MV-4-11 (cell line): Measurements from ENCODE around the gene TGM6.

Experiments
- DNase-seq: peaks from one replicate; lab custom pipeline; 2025; lab: John Stamatoyannopoulos, UW

TGM6 gene

DNA sequence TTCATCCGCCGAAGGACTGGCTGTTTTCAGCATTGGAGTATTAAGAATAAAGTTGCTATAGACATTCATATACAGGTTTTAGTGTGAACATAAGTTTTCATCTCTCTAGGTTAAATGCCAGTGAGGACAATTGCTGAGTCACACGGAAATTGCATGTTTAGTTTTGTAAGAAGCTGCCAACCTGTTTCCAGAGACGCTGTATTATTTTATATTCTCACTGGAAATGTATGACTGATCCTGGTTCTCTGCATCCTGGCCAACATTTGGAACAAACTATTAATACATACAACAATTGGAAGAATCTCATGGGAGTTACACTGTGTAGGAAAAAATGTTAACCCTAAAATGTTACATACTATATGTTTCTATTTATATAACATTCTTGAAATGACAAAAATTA, 16.7 kb upstream of the TGM6 start:
- DNase-seq, result no peak

DNA sequence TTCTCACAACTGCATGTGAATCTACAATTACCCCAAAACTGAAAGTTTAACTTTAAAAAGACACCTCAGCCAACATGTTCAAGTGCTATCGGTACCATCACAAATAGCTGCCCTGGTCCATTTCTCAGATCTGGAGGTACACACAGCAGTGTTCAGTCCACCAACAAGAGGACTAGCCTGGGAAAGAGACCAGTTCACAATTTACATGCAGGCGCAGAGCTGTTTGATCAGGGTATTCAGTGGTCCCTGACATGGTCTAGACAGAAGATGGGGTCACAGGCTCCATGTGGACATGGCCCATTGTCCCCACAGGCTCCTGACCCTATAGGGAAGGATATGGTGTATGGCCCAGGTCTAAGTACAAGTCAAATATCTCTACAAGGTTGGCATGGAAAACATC, 15.6 kb upstream of the TGM6 start:
- no peak for DNase-seq

DNA sequence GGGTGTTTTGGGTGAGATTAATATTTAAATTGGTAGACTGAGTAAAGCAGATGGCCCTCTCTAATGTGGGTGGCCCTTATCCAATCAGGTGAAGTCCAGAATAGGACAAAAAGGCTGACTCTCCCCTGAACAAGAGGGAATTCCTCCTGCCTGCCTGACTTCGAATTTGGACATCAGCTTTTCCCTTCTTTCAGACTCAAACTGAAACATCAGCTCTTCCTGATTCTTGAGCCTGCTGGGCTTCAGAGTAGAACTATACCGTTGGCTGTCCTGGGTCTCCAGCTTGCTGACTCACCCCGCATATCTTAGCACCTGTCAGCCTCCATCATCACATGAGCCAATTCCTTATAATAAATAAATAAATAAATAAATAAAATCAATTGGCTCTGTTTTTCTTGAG, 15.0 kb upstream of the TGM6 start:
- DNase-seq, result no peak

DNA sequence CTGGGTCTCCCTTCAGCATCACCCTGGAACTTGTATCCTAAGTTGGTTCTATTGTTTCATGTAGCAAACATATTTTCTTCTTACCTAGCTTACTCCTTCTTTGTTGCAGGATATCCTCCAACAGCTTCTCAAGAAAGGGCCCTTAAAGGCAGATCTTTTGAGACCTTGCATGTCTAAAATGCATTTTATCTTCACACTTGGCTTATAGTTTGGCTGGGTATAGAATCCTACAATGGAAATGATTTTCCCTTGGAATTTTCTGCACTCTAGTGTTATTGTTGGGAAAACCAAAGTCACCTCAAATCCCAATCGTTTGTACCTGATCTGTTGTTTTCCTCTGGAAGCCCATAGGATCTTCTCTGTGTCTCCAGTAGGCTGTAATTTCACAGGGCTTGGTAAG, 12.1 kb upstream of the TGM6 start:
- no peak for DNase-seq

DNA sequence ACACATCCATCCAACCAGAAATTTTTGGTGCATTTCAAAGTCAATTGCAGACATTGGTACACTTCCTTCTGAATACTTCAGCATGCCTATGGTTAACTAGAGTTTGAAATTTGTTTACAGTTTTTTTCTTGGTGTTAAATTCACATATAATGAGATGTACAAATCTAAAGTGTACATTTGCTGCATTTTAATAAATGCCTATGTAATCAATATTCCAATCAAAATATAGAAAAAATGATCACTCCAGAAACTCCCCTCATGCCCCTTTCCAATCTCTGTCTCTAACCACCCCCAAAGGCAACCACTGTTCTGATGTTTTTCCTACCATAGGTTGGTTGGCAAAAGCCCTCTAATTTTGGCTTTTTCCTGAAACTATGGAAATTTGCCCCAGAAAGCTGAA, 7.6 kb upstream of the TGM6 start:
- no peak for DNase-seq

DNA sequence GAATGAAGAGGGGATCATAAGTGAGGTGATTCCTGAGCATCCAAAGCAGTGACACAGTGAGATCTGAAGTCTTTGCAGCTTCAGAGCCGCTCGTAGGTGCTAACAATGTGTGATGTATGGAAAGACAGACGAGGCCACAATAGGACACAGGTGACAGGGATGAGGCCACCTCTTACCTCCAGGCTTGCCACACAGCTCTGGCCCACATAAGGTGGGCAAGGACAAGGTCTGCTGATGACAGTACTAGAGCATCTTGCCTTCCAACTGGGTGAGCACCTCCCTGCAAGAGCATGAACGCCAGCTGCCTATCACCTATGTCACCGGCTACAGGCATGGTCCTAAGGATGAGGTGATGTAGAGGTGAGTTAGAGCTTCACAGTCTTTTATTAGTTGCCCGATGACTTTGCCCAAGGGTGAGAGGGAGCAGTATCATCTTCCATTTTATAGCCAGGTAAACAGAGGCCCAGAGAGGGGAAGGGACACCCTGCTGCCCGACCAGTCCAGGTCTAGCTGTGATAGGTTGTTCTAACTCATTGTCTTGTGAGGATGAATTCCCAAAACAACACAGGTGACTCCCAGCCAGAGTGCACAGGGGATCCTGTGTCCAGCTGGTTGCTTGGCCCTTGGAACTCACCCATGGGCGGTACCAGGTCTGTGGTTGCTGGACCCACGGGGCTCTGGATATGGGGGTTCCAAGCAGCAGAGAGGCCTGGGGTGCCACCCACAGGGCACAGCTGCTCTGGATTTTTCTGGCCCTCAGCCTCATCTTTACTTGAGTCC, 6.2 kb upstream of the TGM6 start:
- DNase-seq, result no peak

DNA sequence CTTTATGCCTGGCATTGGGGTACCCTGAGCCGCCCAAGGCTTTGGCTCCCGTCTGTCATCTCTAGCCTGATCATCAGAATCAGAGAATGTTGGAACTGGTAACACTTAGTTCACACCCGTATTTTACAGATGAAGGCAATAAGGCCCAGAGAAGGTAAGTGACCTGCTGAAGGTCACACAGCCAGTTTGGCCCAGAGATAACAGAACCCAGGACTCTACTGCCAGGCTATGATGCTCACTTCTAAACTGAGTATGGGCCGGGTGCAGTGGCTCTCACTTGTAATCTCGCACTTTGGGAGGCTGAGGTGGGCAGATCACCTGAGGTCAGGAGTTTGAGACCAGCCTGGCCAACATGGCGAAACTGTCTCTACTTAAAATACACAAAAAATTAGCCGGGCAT, 1.8 kb upstream of the TGM6 start:
- DNase-seq, result no peak

DNA sequence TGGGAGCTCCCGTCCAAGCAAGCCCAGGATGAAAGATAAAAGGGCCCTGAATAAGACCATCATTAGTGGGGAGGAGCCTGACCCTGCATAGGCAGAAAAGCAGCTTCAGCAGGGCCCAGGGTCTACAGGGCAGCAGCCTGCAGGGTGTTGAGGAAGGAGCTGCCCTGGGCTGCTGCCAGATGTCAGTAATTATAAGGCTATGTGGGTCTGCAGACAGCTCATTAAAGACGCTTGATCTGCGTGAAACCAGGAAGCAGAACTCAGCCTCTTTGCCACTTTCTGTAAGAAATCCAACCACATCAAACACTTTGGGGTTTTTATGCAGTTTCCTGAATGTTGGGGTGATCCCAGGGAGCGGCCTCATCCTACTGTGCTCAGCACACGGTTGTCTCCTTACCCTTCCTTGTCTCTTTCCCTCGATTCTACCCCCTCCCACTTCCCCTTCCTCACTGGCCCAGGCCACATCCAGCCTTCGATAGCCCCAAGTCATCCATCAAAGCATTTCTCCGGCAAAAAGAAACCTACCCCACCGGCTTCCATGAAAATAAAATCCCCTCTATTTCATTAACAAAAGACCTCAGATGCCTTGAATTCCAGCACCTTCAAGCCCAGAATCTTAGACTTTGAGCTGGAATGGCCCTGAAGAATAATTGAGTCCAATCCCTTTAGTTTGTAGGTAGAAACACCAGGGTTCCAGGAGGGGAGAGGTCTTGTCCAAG, 1.0 kb upstream of the TGM6 start:
- peak; percentile 55 for DNase-seq

DNA sequence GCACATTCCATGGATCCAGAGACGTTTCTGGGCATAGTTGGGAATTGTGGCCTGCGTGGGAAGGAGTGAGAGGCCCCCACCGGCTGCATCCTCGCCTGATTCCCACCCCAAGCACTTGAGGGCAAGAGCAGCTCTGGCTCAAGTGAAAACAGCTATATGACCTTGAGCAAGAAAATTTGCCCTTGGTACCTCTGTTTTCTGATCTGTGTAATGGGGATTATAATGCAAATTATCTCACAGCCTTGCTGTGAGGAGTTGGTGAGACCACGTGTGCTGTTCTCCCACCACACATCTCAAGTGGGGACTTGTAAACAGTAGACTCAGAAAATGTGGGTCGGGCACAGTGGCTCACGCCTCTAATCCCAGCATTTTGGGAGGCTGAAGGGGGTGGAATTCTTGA, 602 bp downstream of the TGM6 start:
- no peak for DNase-seq

DNA sequence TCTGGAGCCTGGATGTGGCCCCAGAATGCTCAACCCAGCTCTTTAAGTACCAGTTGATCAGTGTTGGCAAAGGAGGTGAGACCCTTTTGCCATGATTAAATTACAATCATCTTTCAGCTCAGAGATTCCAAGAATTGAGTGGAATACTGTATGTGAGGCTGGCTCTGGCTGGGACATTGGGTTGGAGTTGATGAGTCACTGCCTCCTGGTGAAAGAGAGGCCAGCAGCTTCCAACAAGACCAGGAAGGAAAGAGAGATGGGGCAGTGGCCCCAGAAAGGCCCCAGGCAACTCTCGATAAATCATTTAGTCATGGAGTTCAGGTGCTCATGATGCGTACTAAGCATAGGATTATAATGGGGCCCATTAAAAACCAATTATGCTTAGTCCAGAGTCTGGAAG, 2.1 kb downstream of the TGM6 start:
- DNase-seq, result no peak

DNA sequence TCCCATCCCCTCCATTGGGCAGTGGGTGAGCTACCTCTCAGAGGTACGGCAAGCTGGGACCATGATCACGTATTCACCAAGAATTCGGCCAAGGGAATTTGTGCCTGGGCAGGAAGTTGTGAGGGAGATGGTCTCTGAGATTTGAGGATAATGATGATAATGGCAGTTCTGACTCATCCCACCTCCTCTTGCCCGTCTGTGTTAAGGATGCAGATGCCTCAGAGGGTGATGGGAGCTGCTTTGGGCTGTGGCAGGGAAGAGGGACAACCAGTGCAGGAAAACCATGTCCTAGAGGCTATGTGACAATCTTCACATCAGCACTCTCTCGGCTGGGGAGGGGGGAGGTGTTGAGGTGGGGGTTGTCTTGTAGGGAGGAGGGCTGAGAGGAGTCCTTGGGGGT, 4.3 kb downstream of the TGM6 start:
- DNase-seq, result no peak

DNA sequence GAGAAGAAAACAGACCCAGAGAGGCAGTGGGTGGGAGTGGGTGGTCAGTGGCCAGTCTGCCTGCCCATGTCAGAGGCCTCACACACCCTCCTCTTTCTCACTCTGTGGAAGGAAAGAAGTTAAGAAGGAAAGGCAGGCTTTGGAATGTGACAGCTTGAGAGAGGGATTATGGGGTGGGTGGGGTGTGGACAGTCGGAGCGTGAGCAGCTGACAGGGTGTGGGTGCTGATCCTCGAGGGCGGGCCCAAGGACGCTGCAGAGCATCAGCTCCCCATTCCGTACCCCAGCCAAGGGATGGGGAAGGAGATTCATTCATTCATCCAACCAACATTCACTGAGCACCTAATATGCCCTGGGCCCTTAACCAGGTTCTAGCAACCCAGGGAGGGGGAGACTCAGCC, 4.8 kb downstream of the TGM6 start:
- no peak for DNase-seq

DNA sequence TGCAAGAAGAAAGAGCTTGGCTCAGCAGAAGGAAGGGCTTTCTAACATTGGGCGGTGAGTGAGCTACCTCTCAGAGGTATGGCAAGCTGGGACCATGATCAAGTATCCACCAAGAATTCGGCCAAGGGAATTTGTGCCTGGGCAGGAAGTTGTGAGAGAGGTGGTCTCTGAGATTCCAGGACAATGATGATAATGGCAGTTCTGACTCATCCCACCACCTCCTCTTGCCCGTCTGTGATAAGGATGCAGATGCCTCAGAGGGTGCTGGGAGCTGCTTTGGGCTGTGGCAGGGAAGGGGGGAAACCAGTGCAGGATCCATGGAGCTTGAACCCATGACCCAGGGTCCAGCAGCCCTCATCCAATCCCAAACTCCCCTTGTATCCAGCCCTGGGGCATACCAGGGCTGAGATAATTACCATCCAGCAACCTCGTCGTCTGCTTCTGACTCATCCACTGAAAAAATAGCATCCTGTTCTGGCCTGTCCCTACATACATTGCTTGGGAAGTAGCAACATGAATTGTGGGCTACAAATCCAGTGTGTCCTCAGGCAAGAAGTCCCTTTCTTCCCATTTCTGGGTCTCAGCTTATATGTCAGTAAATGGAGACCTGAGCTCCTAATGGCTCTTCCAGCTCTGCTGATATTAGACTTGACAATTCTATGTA, 5.9 kb downstream of the TGM6 start:
- DNase-seq, result no peak

DNA sequence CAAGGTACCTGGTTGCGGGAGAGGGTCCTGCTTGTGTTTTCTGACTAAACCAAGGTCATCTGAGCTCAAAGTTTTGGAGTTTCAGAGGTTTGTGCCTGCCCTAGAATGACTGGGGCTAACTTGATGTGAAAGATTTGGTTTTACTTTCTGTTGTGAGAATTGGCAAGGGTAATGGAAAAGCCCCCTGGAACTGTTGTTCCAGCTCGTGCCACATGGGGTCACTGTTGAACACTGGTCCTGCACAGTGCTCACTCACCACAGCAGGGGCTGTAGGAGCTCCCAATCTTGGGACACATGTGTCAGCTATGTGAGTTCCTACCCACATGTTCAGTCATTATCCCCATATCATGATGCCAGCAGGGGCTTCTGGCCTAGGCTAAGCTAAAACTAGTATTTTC, 6.5 kb downstream of the TGM6 start:
- DNase-seq, result peak; percentile 53

DNA sequence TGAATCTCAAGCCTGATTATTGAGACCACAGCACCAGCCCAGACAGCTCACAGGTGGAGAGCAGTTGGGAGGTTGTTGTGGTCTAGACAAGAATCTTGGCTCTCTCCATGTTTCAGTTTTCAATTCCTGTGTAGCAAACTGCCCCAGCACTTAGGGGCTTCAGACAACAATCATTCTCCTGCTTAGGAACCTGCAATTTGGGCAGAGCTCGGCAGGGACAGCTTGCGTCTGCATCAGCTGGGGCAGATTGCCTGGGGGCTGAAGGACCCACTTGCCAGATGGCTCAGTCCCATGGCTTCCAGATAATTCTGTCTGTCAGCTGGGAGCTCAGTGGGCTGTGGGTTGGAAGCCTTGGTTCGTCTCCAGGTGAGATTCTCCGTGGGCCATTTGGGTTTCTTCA, 6.9 kb downstream of the TGM6 start:
- DNase-seq, result no peak

DNA sequence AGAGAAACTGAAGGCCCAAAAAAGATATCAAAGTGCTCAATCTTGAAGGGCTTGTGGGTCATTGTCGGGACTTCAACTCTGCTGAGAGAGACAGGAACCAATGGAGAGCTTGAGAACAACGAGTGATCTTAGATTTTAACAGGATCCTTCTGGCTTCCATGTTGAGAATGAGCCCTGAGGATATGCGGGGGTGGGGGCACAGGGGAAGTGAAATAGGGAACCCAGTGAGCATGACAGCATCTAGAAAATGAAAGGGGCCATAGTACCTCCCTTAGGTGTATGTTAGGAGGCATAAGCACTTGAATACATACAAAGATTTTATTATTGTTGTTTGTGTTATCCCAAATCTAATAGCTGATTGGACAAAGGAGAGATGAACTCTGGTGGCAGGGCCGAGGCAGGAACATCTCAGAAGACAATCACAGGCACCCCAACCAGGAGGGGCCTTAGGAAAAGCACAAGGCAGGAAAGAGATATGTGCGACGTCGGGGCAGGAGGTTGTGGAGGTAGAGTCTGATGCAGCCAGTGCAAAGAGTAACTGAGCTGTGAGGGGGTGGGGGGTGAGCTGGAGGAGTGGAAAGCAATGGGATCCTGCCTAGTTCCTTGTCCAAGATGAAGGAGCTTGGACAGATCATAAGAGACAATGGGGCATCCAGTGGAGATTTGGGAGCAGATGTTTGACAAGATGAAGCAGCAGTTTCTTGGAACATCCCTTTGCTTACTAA, 10.4 kb downstream of the TGM6 start:
- peak; percentile 59 for DNase-seq

DNA sequence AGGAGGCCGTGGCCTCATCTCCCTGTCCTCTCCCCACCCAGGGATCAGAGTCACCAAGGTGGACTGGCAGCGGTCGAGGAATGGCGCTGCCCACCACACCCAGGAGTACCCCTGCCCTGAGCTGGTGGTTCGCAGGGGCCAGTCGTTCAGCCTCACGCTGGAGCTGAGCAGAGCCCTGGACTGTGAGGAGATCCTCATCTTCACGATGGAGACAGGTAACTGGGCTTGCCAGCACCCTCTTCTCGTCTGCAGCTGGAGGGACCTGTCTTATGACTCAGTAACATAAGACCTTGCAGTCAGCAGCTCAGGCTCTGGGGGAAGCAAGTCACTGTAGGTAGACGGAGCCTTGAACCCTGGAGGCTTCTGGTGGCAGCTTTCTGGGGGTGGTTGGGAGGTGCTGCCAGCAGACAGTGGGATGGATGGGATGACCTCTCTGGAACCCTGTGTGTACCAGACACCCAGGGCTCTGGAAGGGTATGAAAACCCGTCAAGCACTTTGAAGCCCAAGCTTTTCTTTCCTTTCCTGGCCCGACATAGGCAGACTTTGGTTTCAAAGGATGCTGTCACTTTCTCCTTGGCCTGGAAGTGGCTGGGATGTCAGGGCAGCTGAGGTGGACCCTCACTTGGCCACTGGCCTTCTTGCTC, 13.8 kb downstream of the TGM6 start:
- no peak for DNase-seq

DNA sequence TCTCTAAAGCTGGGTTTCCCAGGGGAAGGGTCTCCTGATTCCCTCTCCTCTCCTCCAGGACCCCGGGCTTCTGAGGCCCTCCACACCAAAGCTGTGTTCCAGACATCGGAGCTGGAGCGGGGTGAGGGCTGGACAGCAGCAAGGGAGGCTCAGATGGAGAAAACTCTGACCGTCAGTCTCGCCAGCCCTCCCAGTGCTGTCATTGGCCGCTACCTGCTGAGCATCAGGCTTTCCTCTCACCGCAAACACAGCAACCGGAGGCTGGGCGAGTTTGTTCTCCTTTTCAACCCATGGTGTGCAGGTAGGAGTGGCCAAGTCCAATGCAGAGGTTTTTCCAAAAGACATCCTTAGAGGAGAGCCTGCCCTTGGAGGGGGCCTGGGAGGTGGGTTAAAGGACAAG, 14.4 kb downstream of the TGM6 start:
- DNase-seq, result no peak

DNA sequence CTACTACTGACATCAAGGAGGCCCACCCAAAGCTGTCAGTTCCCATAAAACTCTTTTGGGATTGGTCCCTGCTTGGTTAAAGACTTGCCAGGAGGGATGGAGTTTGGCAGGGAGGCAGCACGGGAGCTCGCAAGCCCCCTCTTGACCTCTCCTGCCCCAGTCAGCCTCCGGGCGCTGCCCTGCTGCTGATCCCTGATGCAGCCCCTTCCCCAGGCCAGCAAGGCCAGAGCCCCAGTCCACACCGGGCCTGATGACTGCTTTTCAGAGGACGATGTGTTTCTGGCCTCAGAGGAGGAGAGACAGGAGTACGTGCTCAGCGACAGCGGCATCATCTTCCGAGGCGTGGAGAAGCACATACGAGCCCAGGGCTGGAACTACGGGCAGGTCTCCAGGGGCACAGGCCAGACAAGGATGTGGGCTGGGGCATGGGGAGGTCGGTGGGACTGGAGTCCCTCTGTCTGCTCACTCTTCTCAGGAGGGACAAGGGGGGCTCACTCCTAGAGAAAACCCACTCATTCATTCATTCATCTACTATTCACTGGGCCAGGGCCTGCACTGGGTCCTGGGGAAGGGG, 15.6 kb downstream of the TGM6 start:
- no peak for DNase-seq

DNA sequence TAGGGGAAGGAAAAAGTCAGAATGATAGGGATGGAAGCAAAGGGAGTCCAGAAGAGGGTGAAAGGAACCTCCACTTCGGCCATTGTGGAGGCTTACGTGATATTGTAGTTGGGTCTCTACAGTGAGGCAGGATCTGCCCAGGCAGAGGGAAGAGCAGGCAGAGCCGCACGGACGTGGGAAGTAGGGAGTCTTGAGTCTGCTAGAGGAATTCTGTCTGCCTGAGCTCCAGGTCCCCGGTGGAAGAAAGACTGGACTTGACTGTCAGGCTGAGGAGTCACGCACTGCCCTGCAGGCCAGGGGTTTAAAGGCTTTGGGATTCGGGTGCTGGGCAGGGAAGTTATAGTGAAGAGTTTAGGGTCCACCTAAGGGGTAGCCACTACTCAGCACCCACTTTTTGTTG, 16.4 kb downstream of the TGM6 start:
- DNase-seq, result no peak

DNA sequence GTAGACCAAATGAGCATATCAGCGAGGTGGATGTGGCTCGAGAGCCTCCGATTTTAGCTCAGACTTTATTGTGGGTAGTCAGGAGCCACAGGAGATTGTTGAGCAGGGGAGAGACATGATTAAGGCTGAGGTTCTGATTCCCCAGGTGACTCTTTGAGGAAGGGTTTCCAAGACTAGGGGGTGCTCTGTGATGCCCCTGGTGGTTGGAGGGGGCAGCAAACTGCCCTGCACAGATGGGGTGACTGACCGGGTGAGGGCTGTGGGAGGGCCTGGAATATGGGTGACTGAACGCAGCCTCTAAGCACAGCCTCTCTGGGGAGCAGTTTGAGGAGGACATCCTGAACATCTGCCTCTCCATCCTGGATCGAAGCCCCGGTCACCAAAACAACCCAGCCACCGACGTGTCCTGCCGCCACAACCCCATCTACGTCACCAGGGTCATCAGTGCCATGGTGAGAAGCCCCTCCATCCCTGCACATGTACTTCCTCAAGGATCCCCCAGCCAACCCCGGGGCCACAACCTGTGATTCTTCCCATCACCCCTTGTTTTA, 17.0 kb downstream of the TGM6 start:
- DNase-seq, result no peak

DNA sequence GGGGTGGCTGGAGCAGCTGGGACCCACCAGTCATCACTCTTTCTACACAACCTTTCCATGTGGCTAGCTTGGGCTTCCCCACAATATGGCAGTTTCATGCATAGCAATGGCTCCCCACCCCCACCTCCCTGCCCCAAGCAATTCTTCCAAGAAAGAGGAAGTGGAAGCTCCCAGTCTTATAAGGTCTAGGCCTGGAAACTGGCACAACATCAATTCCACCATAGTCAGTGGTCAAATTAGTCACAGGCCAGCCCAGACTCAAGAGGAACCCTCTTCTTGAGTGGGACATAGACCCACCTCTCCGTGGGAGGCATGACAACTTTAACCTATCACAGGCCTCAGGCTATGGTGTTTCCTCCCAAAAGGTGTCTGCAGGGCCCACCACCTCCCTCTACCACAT, 17.7 kb downstream of the TGM6 start:
- peak; percentile 94 for DNase-seq
